Natural killer cell (primary cell): ENCODE measurements around the gene BORCS8. TPM values are rescaled to one million over a fixed set of nuclear protein-coding genes. Genes with fewer than 3 reads are reported as not detected.
A peak's percentile ranks its signal among the peaks of the same experiment; 100 is the strongest.

Experiments
- ATAC-seq, 3 donors: fragments of 150-1000 bp in 2 of 3; fragments of 200-7000 bp in 1 of 3; cut with Tn5 transposase; 1 replicate in 1 of 3; 2 replicates in 2 of 3; pipeline ENCODE4 v1.10.0; 2021; ENCODE audit warnings: mild to moderate bottlenecking in 2 of 3, moderate library complexity in 2 of 3
- DNase-seq, 2 donors: peaks; one replicate each; pipeline versions ENCODE4 v3.0.0 to v3.0.0-alpha.2; 2013 to 2021; ENCODE audit warnings: mixed read lengths in 1 of 2
- H3K27ac ChIP-seq: one replicate; pipeline ENCODE4 v1.5.1; 2013; ENCODE audit warnings: mild to moderate bottlenecking, low read length
- H3K27me3 ChIP-seq: one replicate; pipeline ENCODE4 v1.6.1; 2013; ENCODE audit warnings: low read length; ENCODE audit not compliant: control insufficient read depth, insufficient read depth
- H3K36me3 ChIP-seq: one replicate; pipeline ENCODE4 v1.6.1; 2013; ENCODE audit warnings: low read length; ENCODE audit not compliant: control insufficient read depth, insufficient read depth
- H3K4me1 ChIP-seq: one replicate; pipeline ENCODE4 v1.6.1; 2013; ENCODE audit warnings: low read length; ENCODE audit not compliant: control insufficient read depth, insufficient read depth
- H3K4me3 ChIP-seq: one replicate; pipeline ENCODE4 v1.5.1; 2013; ENCODE audit warnings: low read length
- H3K9me3 ChIP-seq: one replicate; pipeline ENCODE4 v1.6.1; 2013; ENCODE audit warnings: low read length; ENCODE audit not compliant: control insufficient read depth, insufficient read depth
- H3K27ac Mint-ChIP-seq, 2 donors: one replicate each; pipeline ENCODE4 v1.8.0; 2022; ENCODE audit warnings: mild to moderate bottlenecking in 2 of 2, mixed read lengths in 2 of 2, moderate library complexity in 1 of 2
- H3K27me3 Mint-ChIP-seq, 2 donors: one replicate each; pipeline ENCODE4 v1.8.0; 2022; ENCODE audit warnings: low read depth in 2 of 2, mixed read lengths in 2 of 2
- H3K36me3 Mint-ChIP-seq: one replicate; pipeline ENCODE4 v1.8.0; 2022; ENCODE audit warnings: mixed read lengths
- H3K4me1 Mint-ChIP-seq, 2 donors: one replicate each; pipeline ENCODE4 v1.8.0; 2022; ENCODE audit warnings: mixed read lengths in 2 of 2
- H3K4me3 Mint-ChIP-seq: one replicate; pipeline ENCODE4 v1.8.0; 2022; ENCODE audit warnings: mild to moderate bottlenecking, moderate library complexity, mixed read lengths
- H3K9me3 Mint-ChIP-seq, 2 donors: one replicate each; pipeline ENCODE4 v1.8.0; 2022; ENCODE audit warnings: mixed read lengths in 2 of 2
- CTCF ChIP-seq: fragments of 200-600 bp; IDR thresholded peaks from one replicate; pipeline ENCODE4 v1.8.0; 2022; ENCODE audit warnings: antibody characterized with exemption
- WGBS: methylation state at CpG from one replicate; pipeline ENCODE4 v1.1.7; 2013; ENCODE audit warnings: missing lambda C conversion rate; ENCODE audit not compliant: insufficient coverage; 5-methylcytosine and 5-hydroxymethylcytosine counted together
- intact Hi-C: fragments of 100-400 bp; cut with micrococcal nuclease; formaldehyde crosslinking; loops from one replicate; pipeline ENCODE4 v1.14.2; 2022
- total RNA-seq, 4 donors: library from RNA; stranded (reverse); fragments of 120-200 nt in 1 of 4; gene quantifications; one replicate each; pipeline versions ENCODE4 v1.2.3 to v1.2.4, GENCODE V29; 2013 to 2022

The BORCS8 gene
- total RNA-seq, 3 donors from 2014 or later (not counting 1 experiment from before 2014, with no cell fraction given), result 28.2 to 42.4 (median 33.2) TPM

- DNase-seq (no peak), ATAC-seq (no peak)
- Mint-ChIP-seq H3K27me3 (no peaks in the 10 kb centered on the region), H3K4me1 (peaks cover 0 to 5% of the 10 kb centered on the region in 2 donors), H3K9me3 (no peaks in the 10 kb centered on the region), H3K4me3 (no peak overlapping the region), H3K27ac (no peak overlapping the region), H3K36me3 (no peaks in the 10 kb centered on the region)
- Histone ChIP-seq H3K27me3 (no peaks in the 10 kb centered on the region), H3K27ac (no peak overlapping the region), H3K36me3 (peaks cover 2% of the 10 kb centered on the region), H3K4me3 (no peak overlapping the region), H3K9me3 (no peaks in the 10 kb centered on the region), H3K4me1 (peaks cover 11% of the 10 kb centered on the region)
- 96% methylated on average over 5 of the region's 5 CpGs for WGBS
- intact Hi-C loops, result loop anchor here (2.0 kb wide), 1 partner anchor 77 kb away; no protein-coding TSS in a partner anchor
- TF ChIP-seq CTCF, result no peak
These were observed 44.6 kb downstream of the BORCS8 start for GRCh38 chr19:19147344-19147743.

GRCh38 chr19:19146865-19147264 lies 45.1 kb downstream of the BORCS8 start:
- Histone ChIP-seq H3K4me1 (peaks cover 11% of the 10 kb centered on the region), H3K4me3 (no peak overlapping the region), H3K9me3 (no peaks in the 10 kb centered on the region), H3K27me3 (no peaks in the 10 kb centered on the region), H3K27ac (no peak overlapping the region), H3K36me3 (peaks cover 2% of the 10 kb centered on the region)
- Mint-ChIP-seq H3K4me1 (peaks cover 0 to 5% of the 10 kb centered on the region in 2 donors), H3K36me3 (no peaks in the 10 kb centered on the region), H3K4me3 (no peak overlapping the region), H3K27ac (no peak overlapping the region), H3K27me3 (no peaks in the 10 kb centered on the region), H3K9me3 (no peaks in the 10 kb centered on the region)
- no peak for DNase-seq
- intact Hi-C loops, result loop anchor here (1.0 to 2.0 kb wide), 2 partner anchors 78 to 343 kb away; no protein-coding TSS in a partner anchor
- 97% methylated on average over 7 of the region's 7 CpGs for WGBS
- no peak for ATAC-seq
- TF ChIP-seq CTCF, result no peak

GRCh38 chr19:19145684-19146608 lies 46.0 kb downstream of the BORCS8 start:
- Mint-ChIP-seq H3K27me3 (no peaks in the 10 kb centered on the region), H3K4me3 (no peak overlapping the region), H3K4me1 (peaks cover 0 to 5% of the 10 kb centered on the region in 2 donors), H3K36me3 (no peaks in the 10 kb centered on the region), H3K27ac (peak overlapping the region in 1 of 2 donors; percentile 38), H3K9me3 (no peaks in the 10 kb centered on the region)
- DNase-seq, result peak; percentile 84 to 88
- no peak overlapping the region for H3K4me3 ChIP-seq
- H3K27me3 ChIP-seq, result no peaks in the 10 kb centered on the region
- no peaks in the 10 kb centered on the region for H3K9me3 ChIP-seq
- H3K36me3 ChIP-seq, result peaks cover 2% of the 10 kb centered on the region
- intact Hi-C loops, result loop anchor here (1.0 to 2.0 kb wide), 2 partner anchors 79 to 344 kb away; no protein-coding TSS in a partner anchor
- peaks cover 8% of the 10 kb centered on the region for H3K4me1 ChIP-seq
- peak; percentile 77 for TF ChIP-seq CTCF
- 52% methylated on average over 45 of the region's 47 CpGs for whole genome bisulfite sequencing
- H3K27ac ChIP-seq, result no peak overlapping the region
- peak; percentile 85 to 99 (median 94) for ATAC-seq
